HEK293T (cell line): Measurements from ENCODE around the gene CTCFL.

ENCODE experiments used
- ARNT ChIP-seq: fragments of 450-650 bp; IDR thresholded peaks from 2 replicates; pipeline ENCODE4 v1.6.1; 2017; ENCODE audit warnings: mild to moderate bottlenecking
- BHLHE40 ChIP-seq: fragments of 450-650 bp; IDR thresholded peaks from 2 replicates; pipeline ENCODE4 v1.6.1; 2016; ENCODE audit warnings: mild to moderate bottlenecking, moderate library complexity, borderline replicate concordance
- ELF4 ChIP-seq: fragments of 450-650 bp; IDR thresholded peaks from 2 replicates; pipeline ENCODE4 v1.6.1; 2017; ENCODE audit warnings: antibody characterized with exemption
- FOXM1 ChIP-seq: fragments of 450-650 bp; IDR thresholded peaks from 2 replicates; pipeline ENCODE4 v1.6.1; 2017; ENCODE audit warnings: mild to moderate bottlenecking, borderline replicate concordance
- SP1 ChIP-seq: fragments of 450-650 bp; IDR thresholded peaks from 2 replicates; pipeline ENCODE4 v1.6.1; 2017
- TARDBP ChIP-seq: fragments of 450-650 bp; IDR thresholded peaks from 2 replicates; pipeline ENCODE4 v1.6.1; 2016

- no peak for TF ChIP-seq ARNT
- no peak for TF ChIP-seq FOXM1
- no peak for TF ChIP-seq SP1
- TF ChIP-seq TARDBP = no peak
- no peak for TF ChIP-seq ELF4
- TF ChIP-seq BHLHE40 = no peak
Observed at GRCh38 chr20:57491373-57491772, 33.6 kb downstream of the CTCFL start.
